ENCODE results near the gene CCNG2. TPM values are rescaled to one million over a fixed set of nuclear protein-coding genes. Genes with fewer than 3 reads are reported as not detected.
"Not testable (repeated sequence)": the region's sequence is repeated elsewhere in the genome, so short reads cannot be mapped to it uniquely, and the experiment has no call there.

CCNG2 gene
- total RNA-seq, 2 experiments from 2014 or later, result 26.9 TPM

GRCh38 chr4:77127215-77127614 is 29.8 kb upstream of the CCNG2 start:
- POLR2A ChIA-PET, result interaction anchor here (0.6 to 1.0 kb wide), 3 partner anchors 18 to 75 kb away, joined by 3 read pairs; no protein-coding TSS in a partner anchor
- H3K27me3 Mint-ChIP-seq (ENCODE audit: low read depth), result peaks cover 9% of the 10 kb centered on the region
- no peak for ATAC-seq
- DNase-seq, result no peak
- H3K36me3 Mint-ChIP-seq (ENCODE audit: low read depth), result no peaks in the 10 kb centered on the region
- H3K4me1 Mint-ChIP-seq (ENCODE audit: low read depth), result peaks cover 15% of the 10 kb centered on the region
- no peaks in the 10 kb centered on the region for H3K9me3 Mint-ChIP-seq (ENCODE audit: insufficient read depth)
- no peak overlapping the region for H3K4me3 Mint-ChIP-seq
- CTCF ChIA-PET, result interaction anchor here (1.1 to 6.2 kb wide), 6 partner anchors 28 to 113 kb away, joined by 3 to 37 read pairs (median 4); no protein-coding TSS in a partner anchor
- peak overlapping the region; percentile 7 for H3K27ac Mint-ChIP-seq

GRCh38 chr4:77127837-77128621 is 29.0 kb upstream of the CCNG2 start:
- H3K27ac Mint-ChIP-seq, result no peak overlapping the region
- H3K4me3 Mint-ChIP-seq, result no peak overlapping the region
- peaks cover 15% of the 10 kb centered on the region for H3K4me1 Mint-ChIP-seq (ENCODE audit: low read depth)
- POLR2A ChIA-PET, result interaction anchor here (1.0 kb wide), 1 partner anchor 53 kb away, joined by 3 read pairs; no protein-coding TSS in a partner anchor
- H3K9me3 Mint-ChIP-seq (ENCODE audit: insufficient read depth), result no peaks in the 10 kb centered on the region
- CTCF ChIA-PET, result interaction anchor here (1.1 to 6.2 kb wide), 4 partner anchors 27 to 112 kb away, joined by 4 to 37 read pairs (median 11); no protein-coding TSS in a partner anchor
- no peak for DNase-seq
- peaks cover 4% of the 10 kb centered on the region for H3K27me3 Mint-ChIP-seq (ENCODE audit: low read depth)
- ATAC-seq, result no peak
- no peaks in the 10 kb centered on the region for H3K36me3 Mint-ChIP-seq (ENCODE audit: low read depth)

DNA sequence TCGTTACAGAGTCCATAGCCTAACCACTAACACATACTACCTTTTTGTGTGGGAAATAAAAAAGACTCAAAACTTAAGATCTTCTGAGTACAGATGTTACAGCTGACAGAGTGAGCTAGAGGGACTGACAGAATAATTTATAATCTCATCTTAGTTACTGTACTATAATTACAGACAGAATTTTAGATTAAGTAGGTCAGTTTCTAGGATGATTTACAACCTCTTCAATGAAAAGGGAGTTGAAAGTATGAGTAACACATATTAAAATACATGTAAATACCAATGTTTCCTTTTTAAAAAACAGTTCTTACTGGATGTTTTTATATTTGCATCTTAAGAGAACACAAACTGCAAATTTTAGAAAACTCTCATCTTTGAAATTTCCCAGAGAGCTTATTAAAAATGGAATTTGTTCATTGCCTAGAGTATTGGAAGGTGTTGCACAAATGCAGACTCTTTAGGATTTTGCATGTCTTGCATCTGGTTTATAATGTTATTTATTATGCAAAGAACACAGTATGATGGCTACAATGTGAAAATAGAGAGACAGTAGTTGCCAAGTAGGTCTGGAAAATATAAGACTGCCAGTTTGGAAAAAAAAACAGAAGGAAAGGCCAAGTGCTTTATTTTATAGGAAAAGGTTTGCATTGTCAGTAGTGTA is 24.2 kb upstream of the CCNG2 start:
- no peak overlapping the region for H3K4me3 Mint-ChIP-seq
- no peaks in the 10 kb centered on the region for H3K36me3 Mint-ChIP-seq (ENCODE audit: low read depth)
- ChIA-PET POLR2A (no interaction called here), CTCF (interaction anchor here (1.0 to 3.1 kb wide), 3 partner anchors 8 to 70 kb away, joined by 3 to 13 read pairs (median 5); no protein-coding TSS in a partner anchor)
- no peak for DNase-seq
- H3K9me3 Mint-ChIP-seq (ENCODE audit: insufficient read depth), result no peaks in the 10 kb centered on the region
- no peak overlapping the region for H3K27ac Mint-ChIP-seq
- peaks cover 3% of the 10 kb centered on the region for H3K4me1 Mint-ChIP-seq (ENCODE audit: low read depth)
- ATAC-seq, result no peak
- H3K27me3 Mint-ChIP-seq (ENCODE audit: low read depth), result peaks cover 2% of the 10 kb centered on the region

GRCh38 chr4:77137448-77137847 is 19.6 kb upstream of the CCNG2 start:
- H3K4me1 Mint-ChIP-seq (ENCODE audit: low read depth); H3K27ac Mint-ChIP-seq; POLR2A ChIA-PET; H3K4me3 Mint-ChIP-seq; H3K36me3 Mint-ChIP-seq (ENCODE audit: low read depth); H3K27me3 Mint-ChIP-seq (ENCODE audit: low read depth); CTCF ChIA-PET; DNase-seq; ATAC-seq; H3K9me3 Mint-ChIP-seq (ENCODE audit: insufficient read depth): not testable (repeated sequence)

DNA sequence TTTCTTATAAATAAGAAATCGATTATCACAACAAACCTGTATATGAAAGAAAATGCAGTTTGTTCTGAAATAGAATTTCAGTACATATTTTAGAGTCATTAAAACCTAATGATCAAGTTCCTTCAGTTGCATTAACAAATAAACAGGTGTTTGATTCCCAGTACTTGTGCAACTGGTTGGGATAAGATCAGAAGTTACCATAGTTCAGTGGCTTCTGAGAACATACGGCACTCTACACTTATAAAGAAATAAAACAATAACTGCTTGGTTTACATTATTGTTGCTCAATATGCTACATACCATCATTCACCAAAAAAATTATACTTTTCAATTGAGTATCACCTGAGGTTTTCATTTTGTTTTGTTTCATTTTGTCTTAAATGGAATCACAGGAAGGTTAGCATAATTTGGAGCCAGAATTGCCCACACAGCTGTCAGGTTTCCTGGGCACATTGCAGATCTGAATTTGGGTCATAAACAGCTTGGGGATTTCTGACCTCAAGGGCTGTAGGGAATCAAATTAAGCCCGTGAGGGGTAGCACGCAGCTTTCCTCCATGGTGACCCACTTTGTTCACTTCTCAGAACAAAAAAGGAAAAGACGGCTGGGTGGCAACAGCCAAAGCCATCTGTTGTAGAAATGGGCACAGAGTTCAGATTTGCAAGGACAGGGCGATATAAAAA is 14.9 kb upstream of the CCNG2 start:
- CTCF ChIA-PET, result interaction anchor here (1.2 kb wide), 1 partner anchor 61 kb away, joined by 6 read pairs; no protein-coding TSS in a partner anchor

GRCh38 chr4:77142646-77143028 is 14.4 kb upstream of the CCNG2 start:
- Mint-ChIP-seq H3K4me3 (no peak overlapping the region), H3K9me3 (ENCODE audit: insufficient read depth) (no peaks in the 10 kb centered on the region), H3K27ac (no peak overlapping the region), H3K36me3 (ENCODE audit: low read depth) (no peaks in the 10 kb centered on the region), H3K4me1 (ENCODE audit: low read depth) (peaks cover 21% of the 10 kb centered on the region), H3K27me3 (ENCODE audit: low read depth) (peaks cover 7% of the 10 kb centered on the region)
- ChIA-PET POLR2A (interaction anchor here (3.9 kb wide), 1 partner anchor 14 kb away, joined by 27 read pairs; the partner anchor contains the start of gene CCNG2), CTCF (interaction anchor here (1.2 to 1.9 kb wide), 2 partner anchors 47 to 61 kb away, joined by 6 to 11 read pairs; no protein-coding TSS in a partner anchor)
- no peak for DNase-seq
- ATAC-seq, result no peak

More for the DNA sequence above, 14.9 kb upstream of the CCNG2 start:
- no peak overlapping the region for H3K27ac Mint-ChIP-seq
- ATAC-seq, result no peak
- peaks cover 7% of the 10 kb centered on the region for H3K27me3 Mint-ChIP-seq (ENCODE audit: low read depth)
- H3K9me3 Mint-ChIP-seq (ENCODE audit: insufficient read depth), result no peaks in the 10 kb centered on the region
- H3K4me1 Mint-ChIP-seq (ENCODE audit: low read depth), result peaks cover 21% of the 10 kb centered on the region
- no peak overlapping the region for H3K4me3 Mint-ChIP-seq
- POLR2A ChIA-PET, result no interaction called here
- no peak for DNase-seq
- H3K36me3 Mint-ChIP-seq (ENCODE audit: low read depth), result no peaks in the 10 kb centered on the region

DNA sequence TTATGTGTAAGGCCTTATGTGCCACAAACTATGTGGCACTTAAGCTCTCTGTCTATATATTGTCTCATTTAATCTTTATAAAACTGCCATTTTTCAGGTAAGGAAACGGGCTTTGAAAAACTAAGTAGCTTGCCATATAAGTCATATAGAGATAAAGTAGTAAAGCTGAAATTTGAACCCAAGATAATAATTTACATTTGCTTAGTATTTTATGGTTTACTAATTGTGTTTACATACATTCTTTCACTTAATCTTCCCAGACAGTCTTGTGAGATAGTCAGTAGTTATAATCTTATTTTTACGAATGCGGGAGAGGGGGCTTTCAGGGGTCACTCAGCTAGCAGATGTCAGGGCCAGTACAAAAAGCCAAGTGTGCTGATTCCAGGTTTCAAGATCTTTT is 13.9 kb upstream of the CCNG2 start:
- Mint-ChIP-seq H3K9me3 (ENCODE audit: insufficient read depth) (no peaks in the 10 kb centered on the region), H3K4me1 (ENCODE audit: low read depth) (peaks cover 21% of the 10 kb centered on the region), H3K4me3 (no peak overlapping the region), H3K27me3 (ENCODE audit: low read depth) (peaks cover 7% of the 10 kb centered on the region), H3K36me3 (ENCODE audit: low read depth) (no peaks in the 10 kb centered on the region), H3K27ac (no peak overlapping the region)
- ATAC-seq (no peak), DNase-seq (no peak)
- ChIA-PET CTCF (interaction anchor here (1.2 to 1.9 kb wide), 2 partner anchors 48 to 60 kb away, joined by 6 to 11 read pairs; no protein-coding TSS in a partner anchor), POLR2A (interaction anchor here (3.9 kb wide), 1 partner anchor 13 kb away, joined by 27 read pairs; the partner anchor contains the start of gene CCNG2)

GRCh38 chr4:77145842-77146185 is 11.2 kb upstream of the CCNG2 start:
- Mint-ChIP-seq H3K36me3 (ENCODE audit: low read depth) (no peaks in the 10 kb centered on the region), H3K9me3 (ENCODE audit: insufficient read depth) (no peaks in the 10 kb centered on the region), H3K4me3 (no peak overlapping the region), H3K27ac (peak overlapping the region; percentile 22), H3K27me3 (ENCODE audit: low read depth) (no peaks in the 10 kb centered on the region), H3K4me1 (ENCODE audit: low read depth) (peaks cover 21% of the 10 kb centered on the region)
- ATAC-seq (peak; percentile 65), DNase-seq (no peak)
- ChIA-PET CTCF (interaction anchor here (1.1 to 2.8 kb wide), 5 partner anchors 9 to 62 kb away, joined by 3 to 10 read pairs (median 7); no protein-coding TSS in a partner anchor), POLR2A (interaction anchor here (0.8 to 3.9 kb wide), 2 partner anchors 11 to 71 kb away, joined by 3 to 27 read pairs; partner anchors contain the start of gene CCNG2)

- CTCF ChIA-PET, result interaction anchor here (1.1 to 2.8 kb wide), 5 partner anchors 9 to 61 kb away, joined by 3 to 10 read pairs (median 7); no protein-coding TSS in a partner anchor
These were observed 10.6 kb upstream of the CCNG2 start for GRCh38 chr4:77146186-77147078.

GRCh38 chr4:77147079-77147782 is 9.8 kb upstream of the CCNG2 start:
- H3K4me3 Mint-ChIP-seq, result no peak overlapping the region
- H3K27ac Mint-ChIP-seq, result peak overlapping the region; percentile 51
- H3K36me3 Mint-ChIP-seq (ENCODE audit: low read depth), result no peaks in the 10 kb centered on the region
- no peak for DNase-seq
- H3K27me3 Mint-ChIP-seq (ENCODE audit: low read depth), result no peaks in the 10 kb centered on the region
- peaks cover 21% of the 10 kb centered on the region for H3K4me1 Mint-ChIP-seq (ENCODE audit: low read depth)
- no peaks in the 10 kb centered on the region for H3K9me3 Mint-ChIP-seq (ENCODE audit: insufficient read depth)
- POLR2A ChIA-PET, result interaction anchor here (1.0 kb wide), 1 partner anchor 11 kb away, joined by 3 read pairs; no protein-coding TSS in a partner anchor
- ATAC-seq, result no peak
- CTCF ChIA-PET, result interaction anchor here (1.1 to 2.8 kb wide), 6 partner anchors 8 to 61 kb away, joined by 3 to 10 read pairs (median 8); no protein-coding TSS in a partner anchor

More at GRCh38 chr4:77146186-77147078, 10.6 kb upstream of the CCNG2 start:
- H3K9me3 Mint-ChIP-seq (ENCODE audit: insufficient read depth), result no peaks in the 10 kb centered on the region
- H3K4me1 Mint-ChIP-seq (ENCODE audit: low read depth), result peaks cover 21% of the 10 kb centered on the region
- no peak overlapping the region for H3K4me3 Mint-ChIP-seq
- H3K27ac Mint-ChIP-seq, result peak overlapping the region; percentile 51
- POLR2A ChIA-PET, result interaction anchor here (0.8 to 3.9 kb wide), 2 partner anchors 10 to 71 kb away, joined by 3 to 27 read pairs; partner anchors contain the start of gene CCNG2
- DNase-seq (no peak), ATAC-seq (peak; percentile 27)
- no peaks in the 10 kb centered on the region for H3K36me3 Mint-ChIP-seq (ENCODE audit: low read depth)
- no peaks in the 10 kb centered on the region for H3K27me3 Mint-ChIP-seq (ENCODE audit: low read depth)

All from activated CD8-positive, alpha-beta T cell treated with anti-CD3 and anti-CD28 coated beads, Interleukin-2, amount 10 ng/mL, durations not matched to agents 7 days and 5 days (primary cell).